GM19372 (cell line): ENCODE data around the gene A4GNT.
"Not testable (repeated sequence)": the region's sequence is repeated elsewhere in the genome, so short reads cannot be mapped to it uniquely, and the experiment has no call there.

Experiments
- ATAC-seq: cut with Tn5 transposase; IDR thresholded peaks from one replicate; pipeline ENCODE4 v1.9.1; 2021; ENCODE audit warnings: mild to moderate bottlenecking, low read depth, moderate library complexity; ENCODE audit not compliant: unreplicated experiment

Gene A4GNT

DNA sequence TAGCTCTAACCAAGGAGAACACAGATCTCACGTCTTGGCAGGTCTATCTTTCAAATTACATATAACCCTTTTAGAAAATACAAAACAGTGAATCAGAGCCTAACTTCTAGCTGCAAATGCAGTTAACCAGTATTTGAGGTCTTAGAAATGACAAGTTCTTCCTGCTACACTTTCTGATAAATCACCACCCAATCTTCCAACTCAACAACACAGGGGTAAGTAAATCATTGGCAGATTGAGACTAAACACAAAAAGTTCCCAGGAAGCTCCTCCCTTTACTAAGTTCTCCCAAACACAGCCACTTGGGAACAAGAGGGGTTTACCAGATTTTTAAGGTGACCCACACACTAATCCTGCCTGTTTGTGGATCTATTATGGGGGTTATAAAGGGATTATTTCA is at the start of gene A4GNT:
Gene A4GNT (minus strand): TSS at position 152 of the 400 bp plus-strand sequence. CDS start 1,134 bp downstream, outside the sequence.
- ATAC-seq = no peak

DNA sequence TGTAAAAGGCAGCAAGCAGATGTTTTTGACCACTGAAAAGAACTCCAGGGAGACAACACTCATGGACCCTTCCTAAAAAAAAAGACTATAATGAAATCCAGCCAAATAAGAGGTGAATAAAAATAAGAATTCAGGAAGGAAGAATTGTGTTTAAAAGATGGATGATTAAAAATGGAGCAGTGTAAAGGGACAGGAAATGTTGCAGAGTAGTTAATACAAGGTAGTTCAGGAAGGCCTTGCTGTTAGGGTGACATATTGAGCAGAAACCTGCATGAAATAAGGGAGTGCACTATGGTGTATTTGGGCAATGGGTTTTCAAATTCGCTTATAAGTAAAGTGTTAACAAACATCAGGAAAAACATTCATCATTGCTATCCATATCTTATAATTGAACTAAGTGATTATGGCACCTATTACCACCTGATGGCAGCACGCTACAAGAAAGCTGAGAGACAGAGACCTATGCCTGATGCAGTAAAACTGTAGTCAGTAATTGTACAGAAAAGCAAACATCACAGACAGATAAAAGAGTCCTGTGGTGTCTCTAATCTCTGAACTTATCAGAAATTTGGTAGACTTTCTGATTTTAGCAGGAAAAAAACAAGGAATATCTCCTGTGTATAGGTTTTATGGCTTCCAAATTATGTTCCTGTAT is 48.3 kb upstream of the A4GNT start:
- peak; percentile 64 for ATAC-seq

DNA sequence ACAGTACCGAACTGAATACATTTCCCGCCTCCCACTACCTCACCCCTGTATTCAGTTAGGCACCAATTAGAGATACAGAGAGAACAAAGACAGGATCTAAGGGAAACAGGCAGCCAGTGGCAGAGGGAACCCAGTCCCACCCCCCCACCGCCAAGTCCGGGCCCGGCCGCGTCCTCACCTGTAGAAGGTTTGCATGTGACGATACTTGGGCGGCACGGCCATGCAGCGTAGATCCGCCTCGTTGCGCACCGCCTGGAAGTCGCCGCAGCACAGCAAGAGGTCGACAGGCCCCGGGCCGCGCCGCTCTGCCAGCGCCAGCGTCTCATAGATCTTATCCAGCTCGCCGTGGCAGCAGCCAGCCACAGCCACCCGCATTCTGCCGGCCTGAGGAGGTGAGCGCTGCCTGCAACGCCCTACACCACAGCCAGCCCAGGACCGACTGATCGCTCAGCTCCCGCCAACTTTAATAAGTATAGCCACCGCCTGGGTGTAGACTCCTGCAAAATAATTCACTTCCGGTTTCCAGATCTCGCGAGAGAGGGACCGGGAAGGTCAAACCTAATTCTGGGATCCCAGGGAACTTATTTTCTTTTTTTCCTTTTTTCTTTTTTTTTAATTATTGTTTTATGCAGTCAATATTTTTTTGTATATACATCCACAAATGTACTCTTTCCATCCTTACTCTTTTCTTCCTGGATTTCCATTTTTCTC is 42.4 kb upstream of the A4GNT start, which contains the start of gene DBR1:
Gene DBR1 (minus strand): TSS at position 501 of the 711 bp plus-strand sequence. CDS start 126 bp downstream, at position 375.
- ATAC-seq = peak; percentile 82

DNA sequence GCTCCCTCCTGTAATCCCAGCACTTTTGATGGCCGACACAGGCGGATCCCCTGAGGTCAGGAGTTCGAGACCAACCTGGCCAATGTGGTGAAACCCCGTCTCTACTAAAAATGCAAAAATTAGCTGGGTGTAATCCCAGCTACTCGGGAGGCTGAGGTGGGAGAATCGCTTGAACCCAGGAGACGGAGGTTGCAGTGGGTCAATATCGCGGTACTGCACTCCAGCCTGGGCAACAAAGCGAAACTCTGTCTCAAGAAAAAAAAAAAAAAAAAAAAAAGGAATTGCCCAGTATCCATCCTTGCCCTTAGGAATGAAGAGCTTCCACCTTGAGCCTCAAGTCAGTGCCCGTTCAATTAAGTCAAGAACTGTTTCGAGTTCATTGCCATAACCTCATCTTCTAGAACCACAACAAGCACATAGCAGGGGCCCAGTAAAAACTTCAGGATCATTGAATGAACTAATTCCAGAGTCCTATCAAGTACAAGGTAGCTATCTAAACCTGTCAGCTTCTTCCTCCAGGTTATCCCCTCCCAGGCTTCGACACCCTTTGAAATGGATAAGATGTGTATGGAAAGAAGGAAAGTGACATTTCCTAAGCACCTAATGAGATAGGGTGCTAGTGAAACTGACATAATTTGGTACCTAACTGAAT is 41.7 kb upstream of the A4GNT start:
- ATAC-seq = peak; percentile 1

DNA sequence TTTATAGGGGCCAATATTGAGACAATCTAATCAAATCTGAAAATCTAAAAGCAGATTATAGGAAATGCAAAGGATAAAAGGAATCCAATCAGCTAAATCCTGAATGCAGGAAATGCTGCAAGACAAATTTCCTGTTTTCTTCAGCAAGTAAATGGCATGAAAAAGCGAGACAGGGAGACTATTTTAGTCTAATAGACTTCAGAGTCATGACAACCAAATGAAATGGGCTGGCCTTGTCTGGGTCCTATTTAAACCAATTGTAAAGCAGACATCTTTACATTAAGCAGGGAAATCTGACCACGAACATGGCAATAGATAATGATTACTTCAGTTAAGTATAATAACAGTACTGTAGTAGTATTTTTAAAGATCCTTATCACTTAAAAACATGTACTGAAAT is 40.4 kb upstream of the A4GNT start:
- no peak for ATAC-seq

DNA sequence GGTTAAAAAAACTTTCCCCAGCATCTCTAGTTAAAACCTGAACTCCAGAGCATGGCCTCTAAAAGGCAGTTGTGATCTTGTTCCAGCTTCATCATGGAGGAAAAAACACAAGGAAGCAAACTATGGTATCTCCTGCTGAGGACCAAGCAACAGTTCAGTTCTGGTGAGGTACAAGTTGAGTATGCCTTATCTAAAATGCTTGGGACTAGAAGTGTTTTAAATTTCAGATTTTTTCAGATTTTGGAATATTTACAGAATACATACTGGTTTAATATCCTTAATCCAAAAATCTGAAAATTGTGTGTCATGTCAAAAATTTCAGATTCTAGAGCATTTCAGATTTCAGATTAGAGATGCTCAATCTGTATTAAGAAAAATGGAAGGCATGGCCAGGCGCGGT is 32.9 kb upstream of the A4GNT start:
- ATAC-seq = no peak

DNA sequence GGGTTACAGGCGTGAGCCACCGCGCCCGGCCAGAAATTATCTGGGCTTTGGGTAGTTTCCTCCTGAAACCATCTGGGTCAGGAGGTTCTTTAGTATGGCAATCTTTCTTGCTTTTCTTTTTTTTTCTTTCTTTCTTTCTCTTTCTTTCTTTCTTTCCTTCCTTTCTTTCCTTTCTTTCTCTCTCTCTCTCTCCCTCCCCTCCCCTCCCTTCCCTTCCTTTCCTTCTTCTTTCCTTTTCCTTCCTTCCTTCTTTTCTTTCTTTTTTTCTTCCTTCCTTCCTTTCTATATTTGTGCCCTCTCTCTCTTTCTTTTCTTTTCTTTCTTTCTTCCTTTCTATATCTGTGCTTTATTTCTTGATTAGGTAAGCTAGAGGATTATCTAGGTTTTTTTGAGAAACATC is 25.6 kb upstream of the A4GNT start:
- no peak for ATAC-seq

DNA sequence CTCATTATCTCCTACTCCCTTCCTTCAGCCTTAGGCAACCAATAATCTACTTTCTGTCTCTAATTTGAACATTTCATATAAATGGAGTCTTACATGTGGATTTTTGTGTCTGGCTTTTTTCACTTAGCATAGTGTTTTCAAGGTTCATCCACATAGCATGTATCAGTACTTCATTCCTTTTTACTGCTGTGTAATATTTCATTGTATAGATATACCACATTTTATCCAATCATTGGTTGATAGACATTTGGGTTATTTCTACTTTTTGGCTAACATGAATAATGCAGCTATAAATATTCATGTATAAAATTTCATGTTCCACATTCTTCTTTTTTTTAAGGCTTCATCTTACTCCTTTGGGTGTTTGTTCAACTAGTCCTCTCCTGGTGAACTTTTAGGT is 22.3 kb upstream of the A4GNT start:
- ATAC-seq = no peak

DNA sequence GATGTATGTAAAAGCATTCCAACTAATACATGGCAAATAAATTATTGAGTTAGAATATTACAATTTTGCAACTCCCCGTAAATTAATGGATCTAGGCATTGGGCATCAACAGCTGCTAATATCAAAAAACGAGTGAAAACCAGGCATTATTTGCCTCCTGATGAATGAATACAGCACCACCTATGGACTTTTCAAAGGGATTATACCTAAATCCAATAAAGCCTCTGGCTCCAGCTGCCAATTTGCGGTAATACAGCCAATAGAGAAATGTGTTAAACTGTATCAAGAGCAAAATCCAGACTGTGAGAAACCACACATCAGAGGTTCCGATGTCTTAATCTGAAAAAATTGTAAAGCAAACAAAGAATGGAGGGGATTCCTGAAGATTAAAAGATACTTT is 16.3 kb upstream of the A4GNT start:
- ATAC-seq = no peak

DNA sequence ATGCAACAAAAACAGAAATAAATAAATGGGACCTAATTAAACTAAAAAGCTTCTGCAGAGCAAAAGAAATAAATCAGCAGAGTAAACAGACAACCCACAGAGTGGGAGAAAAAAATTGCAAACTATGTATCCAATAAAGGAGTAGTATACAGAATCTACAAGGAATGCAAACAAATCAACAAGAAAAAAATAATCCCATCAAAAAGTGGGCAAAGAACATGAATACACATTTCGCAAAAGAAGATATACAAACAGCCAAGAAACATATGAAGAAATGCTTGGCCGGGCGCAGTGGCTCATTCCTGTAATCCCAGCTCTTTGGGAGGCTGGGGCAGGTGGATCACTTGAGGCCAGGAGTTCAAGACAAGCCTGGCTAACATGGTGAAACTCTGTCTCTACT is 10.0 kb upstream of the A4GNT start:
- not testable (repeated sequence) for ATAC-seq

DNA sequence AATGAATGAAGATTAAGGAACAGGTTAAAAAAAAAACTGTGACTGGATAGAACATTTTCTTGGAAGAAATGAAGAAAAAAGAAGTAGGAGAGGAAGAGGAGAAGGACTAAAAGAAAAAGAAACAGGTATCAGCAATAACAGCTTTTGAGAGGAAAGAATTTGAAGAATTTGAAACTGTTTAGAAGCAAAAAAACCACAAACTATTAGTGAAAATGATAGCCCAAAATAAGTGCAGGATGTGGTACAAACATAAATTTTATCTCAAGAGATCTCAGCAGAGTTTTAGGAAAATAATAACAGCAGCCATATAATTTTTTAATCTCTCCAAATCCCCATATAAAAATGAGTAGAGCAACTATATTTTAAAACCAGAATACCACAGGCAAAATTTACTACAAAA is 8.8 kb upstream of the A4GNT start:
- ATAC-seq = no peak

DNA sequence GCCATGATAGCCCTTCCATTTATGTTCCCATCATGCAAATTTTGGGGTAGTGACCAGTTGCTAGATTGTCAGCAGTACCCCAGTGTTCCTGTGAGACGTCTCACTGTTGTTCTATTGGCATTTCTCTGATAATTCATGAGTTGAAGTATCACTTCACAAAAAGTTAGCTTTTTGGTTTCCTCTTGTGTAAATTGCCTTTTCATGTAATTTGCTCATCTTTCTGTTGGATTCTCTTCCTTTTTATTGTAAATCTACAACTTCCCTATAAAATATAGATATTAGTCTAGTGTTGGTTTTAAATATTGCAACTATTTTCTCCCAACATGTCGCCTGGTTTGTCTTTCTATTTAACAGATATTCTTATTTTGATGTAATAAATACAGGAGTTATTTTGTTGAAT is 7.5 kb upstream of the A4GNT start:
- no peak for ATAC-seq

DNA sequence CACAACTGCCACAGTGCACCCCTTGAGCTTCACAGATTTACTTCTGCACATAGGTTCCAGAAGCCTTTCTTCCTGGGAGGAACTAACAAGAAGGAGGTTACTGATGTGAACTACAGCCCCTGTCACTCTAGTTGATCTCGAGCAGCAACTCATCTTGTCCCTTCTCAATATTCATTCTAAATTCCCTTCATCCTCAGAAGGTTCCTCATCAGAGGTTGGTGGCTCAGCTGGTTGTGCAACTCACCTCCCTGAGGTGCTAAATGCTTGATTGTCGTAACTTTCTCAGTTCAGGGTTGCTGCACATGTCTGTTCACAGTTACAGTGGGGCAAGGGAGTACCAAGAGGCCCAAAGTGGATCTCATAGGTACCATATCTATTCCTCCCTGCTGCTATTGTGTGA is 5.7 kb upstream of the A4GNT start:
- ATAC-seq = no peak

DNA sequence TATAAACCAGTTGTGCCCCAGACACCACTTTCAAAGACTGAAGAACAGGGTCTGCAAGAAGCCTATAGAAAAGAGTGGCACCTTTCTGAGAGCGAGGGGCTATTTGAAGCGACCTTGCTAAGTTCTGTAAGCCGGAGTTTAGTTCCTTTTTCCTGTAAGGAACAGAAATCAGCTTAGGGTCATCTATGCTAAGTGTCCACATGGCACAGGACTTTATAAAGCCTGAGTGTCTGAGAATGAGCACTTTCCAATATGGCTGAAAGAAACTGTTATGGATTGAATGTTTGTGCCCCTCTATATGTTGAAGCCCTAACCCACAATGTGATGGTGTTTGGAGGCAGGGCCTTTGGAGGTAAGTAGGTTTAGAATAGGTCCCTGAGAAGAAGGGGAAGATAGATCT is 4.0 kb upstream of the A4GNT start:
- no peak for ATAC-seq

DNA sequence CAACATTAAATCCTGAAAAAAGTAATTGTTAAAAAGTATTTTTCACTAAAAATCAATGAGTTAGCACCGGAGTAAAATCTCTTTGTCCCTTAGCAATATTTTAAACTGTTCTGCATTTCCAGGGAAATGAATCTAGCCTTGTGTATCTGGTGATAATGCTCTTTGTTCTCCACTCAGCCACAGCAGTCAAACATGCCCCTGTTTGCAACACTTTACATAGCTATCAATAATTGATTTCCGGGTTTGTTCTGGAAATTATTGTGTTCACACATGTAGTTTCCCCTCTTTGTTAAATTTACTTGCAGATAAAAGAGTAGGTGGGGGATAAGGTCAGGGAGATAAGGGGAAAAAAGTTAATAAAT is 3.6 kb upstream of the A4GNT start:
- ATAC-seq = no peak

DNA sequence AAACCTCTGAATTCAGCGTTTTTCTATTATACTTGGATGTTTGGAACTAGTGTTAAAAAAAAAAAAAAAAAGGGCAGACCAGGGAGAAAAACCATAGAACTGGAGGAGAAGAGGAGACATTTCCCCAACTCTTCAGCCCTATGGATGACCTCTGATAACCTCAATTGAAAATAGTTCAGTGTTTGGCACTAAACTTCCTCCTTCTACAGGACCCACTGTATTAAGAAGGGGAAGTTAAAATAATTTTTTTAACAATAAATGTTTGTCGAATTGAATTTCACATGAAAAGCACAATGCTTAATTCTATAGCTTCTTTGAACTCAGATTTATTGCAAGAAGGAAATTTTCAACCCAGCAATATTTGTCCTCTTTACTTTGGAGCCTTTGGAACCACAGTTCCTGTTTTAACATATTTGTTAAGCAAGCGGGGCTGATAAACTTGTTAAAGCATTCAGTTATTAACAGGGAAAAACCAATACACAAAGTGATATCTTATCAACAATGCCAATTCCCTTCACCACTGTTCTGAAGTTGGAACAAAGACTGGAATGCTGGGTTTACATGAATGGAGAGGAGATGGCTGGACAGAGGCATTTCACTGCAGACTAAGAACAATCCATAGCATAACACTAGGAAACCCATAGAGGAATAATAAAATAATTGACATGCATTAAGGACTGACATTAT is 3.1 kb upstream of the A4GNT start:
- ATAC-seq = no peak

DNA sequence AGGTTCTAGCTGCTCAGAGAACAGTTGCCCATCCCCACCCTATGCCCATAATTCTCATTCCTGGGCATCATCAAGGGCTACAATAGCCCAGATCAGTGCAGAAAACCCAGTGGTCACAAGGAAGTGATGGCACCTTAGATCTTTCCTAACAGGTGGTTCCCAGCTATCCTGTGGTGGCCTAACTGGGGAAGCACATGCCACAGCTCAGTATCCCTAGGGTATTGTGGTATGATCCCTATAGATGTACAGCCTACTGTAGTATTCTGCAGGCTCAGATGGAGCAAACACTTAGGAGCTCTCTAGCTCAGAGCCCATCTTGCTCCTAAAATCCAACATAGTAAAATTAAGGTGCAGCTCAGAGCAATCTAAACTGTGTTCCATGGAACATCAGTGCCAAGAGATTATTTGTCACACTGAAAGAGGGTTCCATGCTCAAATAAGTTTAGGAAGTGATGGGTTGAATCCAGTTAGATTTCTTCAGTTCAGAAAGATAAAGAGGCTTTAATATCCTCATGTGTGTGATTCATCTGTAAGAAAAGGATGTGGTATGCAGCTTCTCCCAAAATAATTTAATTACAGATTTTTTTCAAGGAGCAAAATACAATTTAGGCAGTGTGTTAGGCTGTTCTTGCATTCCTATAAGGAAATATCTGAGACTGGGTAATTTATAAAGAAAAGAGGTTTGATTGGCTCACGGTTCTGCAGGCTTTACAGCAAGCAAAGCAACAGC is 4.4 kb downstream of the A4GNT start:
- no peak for ATAC-seq

DNA sequence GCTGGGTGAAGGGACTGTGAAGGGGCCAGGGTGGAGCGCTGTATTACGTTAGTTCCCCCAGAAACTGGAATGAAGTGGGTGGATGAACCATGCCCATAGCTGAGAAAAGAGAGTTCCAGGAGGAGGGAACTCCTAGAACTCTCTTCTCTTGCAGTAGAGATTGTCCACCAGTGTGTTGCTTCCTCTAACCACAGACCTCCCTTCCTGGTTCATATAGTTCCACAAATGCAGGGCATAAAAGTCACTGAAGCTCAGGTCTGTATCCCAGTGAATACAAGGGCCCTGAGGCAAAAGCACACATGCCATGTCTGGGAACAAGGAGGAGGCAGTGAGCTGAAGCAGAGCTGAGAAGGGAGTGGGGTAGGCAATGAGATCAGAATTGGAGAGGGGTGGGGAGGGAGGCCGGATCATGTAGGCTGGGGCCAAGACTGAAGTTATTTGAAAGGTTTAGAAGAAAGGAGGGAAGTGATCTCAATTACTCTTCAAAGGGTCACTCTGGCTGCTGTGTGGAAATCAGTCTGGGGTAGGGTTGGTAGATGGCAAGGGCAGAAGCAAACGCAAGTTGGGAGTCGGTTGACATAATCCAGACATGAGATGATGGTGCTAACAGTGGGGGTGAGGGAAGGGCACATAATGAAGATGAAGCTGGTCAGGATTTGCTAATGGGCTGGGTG is 6.5 kb downstream of the A4GNT start:
- no peak for ATAC-seq

DNA sequence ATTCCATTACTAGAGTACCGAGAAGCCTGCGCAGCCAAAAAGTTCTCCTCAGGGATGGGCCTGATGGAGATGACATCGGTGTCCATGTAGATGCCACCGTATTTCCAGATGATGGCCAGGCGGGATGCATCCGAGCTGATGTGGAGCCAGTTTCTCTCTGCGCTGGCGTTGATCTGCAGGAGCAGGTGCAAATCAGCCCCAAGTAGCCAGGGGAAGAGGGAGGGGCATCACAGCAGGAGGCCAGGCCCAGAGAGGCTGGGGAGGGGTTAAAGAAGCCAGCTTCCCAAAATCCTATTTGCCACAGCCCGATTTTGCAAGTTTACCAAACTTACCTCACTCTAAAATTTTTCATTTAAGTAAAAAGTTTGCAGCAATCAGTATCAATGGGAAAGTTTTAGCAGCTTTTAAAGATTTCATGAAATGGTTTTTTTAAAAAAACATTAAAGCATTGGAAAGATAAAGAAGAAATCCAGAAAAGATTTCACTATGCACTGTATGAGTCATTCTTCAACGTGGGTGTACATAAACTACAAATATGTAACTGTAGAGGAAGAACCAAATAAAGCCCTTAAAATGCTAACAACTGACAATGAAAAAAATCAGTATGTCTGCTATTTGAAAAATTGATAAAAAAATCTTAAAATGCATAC is 7.4 kb downstream of the A4GNT start:
- ATAC-seq = no peak

DNA sequence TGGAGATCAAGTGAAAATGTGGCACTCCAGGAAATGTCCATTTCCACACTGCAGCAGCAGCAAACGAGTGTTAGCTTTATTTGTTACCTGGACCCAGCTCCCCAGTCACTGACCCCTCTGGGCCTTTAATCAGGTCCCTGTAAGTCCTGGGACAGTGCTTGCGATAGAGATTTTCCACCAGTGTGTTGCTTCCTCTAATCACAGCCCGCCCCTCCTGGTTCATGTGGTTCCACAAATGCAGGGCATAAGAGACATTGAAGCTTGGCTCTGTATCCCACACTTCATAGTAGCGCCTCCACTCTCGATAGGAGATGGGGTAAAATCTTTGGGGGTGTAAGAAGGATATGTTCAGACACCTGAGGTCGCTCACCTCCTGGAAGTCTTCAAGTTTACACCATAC is 8.0 kb downstream of the A4GNT start:
- ATAC-seq = no peak
